ENCODE measurements around the gene ACTN1.

Gene ACTN1

GRCh38 chr14:68936476-68936875, 42.6 kb downstream of the ACTN1 start:
- no peak for DNase-seq (ENCODE audit: low read depth)

- DNase-seq (ENCODE audit: low read depth), result no peak
These were observed 43.3 kb downstream of the ACTN1 start for GRCh38 chr14:68935761-68936214.

- DNase-seq (ENCODE audit: low read depth), result no peak
These were observed 45.0 kb downstream of the ACTN1 start for GRCh38 chr14:68934066-68934465.

- DNase-seq (ENCODE audit: low read depth), result no peak
These were observed 46.4 kb downstream of the ACTN1 start for GRCh38 chr14:68932686-68933085.

GRCh38 chr14:68932231-68932630, 46.9 kb downstream of the ACTN1 start:
- no peak for DNase-seq (ENCODE audit: low read depth)

- DNase-seq (ENCODE audit: low read depth), result no peak
These were observed 47.5 kb downstream of the ACTN1 start for GRCh38 chr14:68931474-68932051.

- DNase-seq (ENCODE audit: low read depth), result no peak
These were observed 48.0 kb downstream of the ACTN1 start for GRCh38 chr14:68931063-68931462.

GRCh38 chr14:68929623-68930307, 49.3 kb downstream of the ACTN1 start:
- no peak for DNase-seq (ENCODE audit: low read depth)

GRCh38 chr14:68928770-68929550, 50.1 kb downstream of the ACTN1 start:
- no peak for DNase-seq (ENCODE audit: low read depth)

GRCh38 chr14:68927956-68928675, 51.0 kb downstream of the ACTN1 start:
- DNase-seq (ENCODE audit: low read depth), result no peak

GRCh38 chr14:68927089-68927488, 52.0 kb downstream of the ACTN1 start:
- no peak for DNase-seq (ENCODE audit: low read depth)

GRCh38 chr14:68926236-68926635, 52.9 kb downstream of the ACTN1 start:
- DNase-seq (ENCODE audit: low read depth), result no peak

GRCh38 chr14:68925373-68925772, 53.7 kb downstream of the ACTN1 start:
- no peak for DNase-seq (ENCODE audit: low read depth)

- no peak for DNase-seq (ENCODE audit: low read depth)
These were observed 54.6 kb downstream of the ACTN1 start for GRCh38 chr14:68924186-68925158.

GRCh38 chr14:68922886-68923285, 56.2 kb downstream of the ACTN1 start:
- no peak for DNase-seq (ENCODE audit: low read depth)

GRCh38 chr14:68922201-68922621, 56.9 kb downstream of the ACTN1 start:
- no peak for DNase-seq (ENCODE audit: low read depth)

GRCh38 chr14:68921666-68922065, 57.4 kb downstream of the ACTN1 start:
- DNase-seq (ENCODE audit: low read depth), result no peak

- DNase-seq (ENCODE audit: low read depth), result no peak
These were observed 58.1 kb downstream of the ACTN1 start for GRCh38 chr14:68921049-68921448.

GRCh38 chr14:68919129-68919927, 59.8 kb downstream of the ACTN1 start:
- no peak for DNase-seq (ENCODE audit: low read depth)

- no peak for DNase-seq (ENCODE audit: low read depth)
These were observed 60.5 kb downstream of the ACTN1 start for GRCh38 chr14:68918612-68919011.

All from activated T-helper 1 cell treated with Interleukin-2 at 50 U/mL for 16 hours (primary cell).